ENCODE data around the gene TUSC2. TPM values are rescaled to one million over a fixed set of nuclear protein-coding genes. Genes with fewer than 3 reads are reported as not detected.

Gene TUSC2
- total and polyA plus RNA-seq, 7 donors: 23.2 to 54.7 (median 35.5) TPM

DNA sequence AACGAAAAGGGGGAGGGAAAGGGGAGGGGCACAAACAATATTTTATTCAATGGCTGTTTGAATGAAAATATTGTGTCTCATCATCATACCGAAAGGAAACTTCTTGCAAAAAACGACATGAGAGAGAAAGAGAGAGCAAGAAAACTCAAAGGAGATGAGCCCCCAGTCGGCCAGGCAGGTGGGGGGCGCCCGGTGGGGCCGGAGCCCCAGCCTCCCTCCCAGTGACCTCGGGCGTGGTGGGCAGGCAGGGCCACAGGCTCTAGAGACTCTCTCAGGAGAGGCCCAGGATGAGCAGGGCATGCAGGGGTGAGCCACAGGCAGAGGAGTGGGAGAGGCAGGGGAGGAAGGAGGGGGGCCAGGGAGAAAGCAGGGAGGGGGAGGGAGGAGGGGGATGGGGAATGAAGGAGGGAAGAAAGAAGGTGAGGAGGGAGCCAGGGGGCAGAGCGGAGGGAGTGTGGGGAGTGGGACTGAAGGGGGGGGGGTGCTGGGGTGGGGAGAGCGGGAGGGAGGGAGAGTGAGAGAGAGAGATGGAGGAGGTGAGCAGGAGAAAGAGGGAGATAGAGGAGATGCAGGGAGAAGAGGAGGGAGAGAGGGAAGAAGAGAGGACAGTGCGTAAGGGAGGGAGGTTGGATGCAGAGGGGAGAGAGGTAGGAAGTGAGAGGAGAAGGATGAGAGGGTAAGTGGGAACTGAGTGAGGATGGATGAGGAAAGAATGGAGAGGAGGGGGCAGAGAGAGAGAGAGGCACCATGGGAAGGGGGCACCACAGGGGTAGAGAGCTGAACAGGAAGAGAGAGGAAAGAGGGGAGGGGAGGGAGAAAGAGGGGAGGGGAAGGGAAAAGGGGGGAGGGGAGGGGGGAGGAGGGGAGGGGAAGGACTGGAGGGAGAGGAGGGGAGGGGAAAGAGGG, 45.4 kb upstream of the TUSC2 start:
- intact Hi-C loops (cut with DNase I): no loop called here
- Histone ChIP-seq H3K4me1 (no peaks in the 10 kb centered on the region), H3K27me3 (peaks cover 0 to 42% (median 12%) of the 10 kb centered on the region in 3 donors), H3K36me3 (no peaks in the 10 kb centered on the region), H3K4me3 (no peak overlapping the region), H3K9me3 (no peaks in the 10 kb centered on the region), H3K27ac (no peak overlapping the region)
- DNase-seq: no peak
- 61 to 64% methylated on average over 12 of the region's 12 CpGs for WGBS, 2 donors
- TF ChIP-seq, protein P1, sequence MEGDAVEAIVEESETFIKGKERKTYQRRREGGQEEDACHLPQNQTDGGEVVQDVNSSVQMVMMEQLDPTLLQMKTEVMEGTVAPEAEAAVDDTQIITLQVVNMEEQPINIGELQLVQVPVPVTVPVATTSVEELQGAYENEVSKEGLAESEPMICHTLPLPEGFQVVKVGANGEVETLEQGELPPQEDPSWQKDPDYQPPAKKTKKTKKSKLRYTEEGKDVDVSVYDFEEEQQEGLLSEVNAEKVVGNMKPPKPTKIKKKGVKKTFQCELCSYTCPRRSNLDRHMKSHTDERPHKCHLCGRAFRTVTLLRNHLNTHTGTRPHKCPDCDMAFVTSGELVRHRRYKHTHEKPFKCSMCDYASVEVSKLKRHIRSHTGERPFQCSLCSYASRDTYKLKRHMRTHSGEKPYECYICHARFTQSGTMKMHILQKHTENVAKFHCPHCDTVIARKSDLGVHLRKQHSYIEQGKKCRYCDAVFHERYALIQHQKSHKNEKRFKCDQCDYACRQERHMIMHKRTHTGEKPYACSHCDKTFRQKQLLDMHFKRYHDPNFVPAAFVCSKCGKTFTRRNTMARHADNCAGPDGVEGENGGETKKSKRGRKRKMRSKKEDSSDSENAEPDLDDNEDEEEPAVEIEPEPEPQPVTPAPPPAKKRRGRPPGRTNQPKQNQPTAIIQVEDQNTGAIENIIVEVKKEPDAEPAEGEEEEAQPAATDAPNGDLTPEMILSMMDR (IDR thresholded peaks at IDR 0.05): no peak
- TF ChIP-seq POLR2A (IDR thresholded peaks at IDR 0.05) (no peak), EP300 (IDR thresholded peaks at IDR 0.05) (no peak), POLR2AphosphoS5 (IDR thresholded peaks at IDR 0.05) (no peak)

DNA sequence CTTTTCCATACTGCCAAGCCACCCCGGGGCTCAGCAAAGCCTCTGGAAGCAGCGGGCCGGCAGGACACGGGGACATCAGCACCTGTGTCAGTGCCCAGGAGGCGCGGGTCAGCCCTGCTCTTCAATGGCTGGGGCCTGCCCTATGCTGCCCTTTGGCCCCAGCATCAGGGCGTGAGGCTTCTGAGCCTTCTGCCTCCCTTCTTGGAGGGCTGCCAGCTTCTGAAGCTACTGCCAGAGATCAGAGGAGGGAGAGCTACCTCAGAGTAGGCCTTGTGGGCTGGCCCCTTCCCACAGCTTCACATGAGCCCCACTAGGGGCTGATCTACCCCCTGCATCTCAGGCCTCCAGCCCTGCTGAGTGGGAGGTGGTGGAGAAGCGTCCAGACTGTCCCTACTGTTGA, 44.3 kb upstream of the TUSC2 start:
- intact Hi-C loops (cut with DNase I): no loop called here
- WGBS, 2 donors: 20 to 58% methylated on average over 8 of the region's 8 CpGs
- H3K4me1 ChIP-seq: no peaks in the 10 kb centered on the region
- peaks cover 0 to 42% (median 12%) of the 10 kb centered on the region in 3 donors for H3K27me3 ChIP-seq
- no peaks in the 10 kb centered on the region for H3K36me3 ChIP-seq
- DNase-seq: no peak
- no peak overlapping the region for H3K27ac ChIP-seq
- H3K4me3 ChIP-seq: no peak overlapping the region
- TF ChIP-seq POLR2AphosphoS5 (IDR thresholded peaks at IDR 0.05): no peak
- TF ChIP-seq, protein P1 (IDR thresholded peaks at IDR 0.05): no peak
- TF ChIP-seq EP300 (IDR thresholded peaks at IDR 0.05): no peak
- TF ChIP-seq POLR2A (IDR thresholded peaks at IDR 0.05): no peak
- no peaks in the 10 kb centered on the region for H3K9me3 ChIP-seq

DNA sequence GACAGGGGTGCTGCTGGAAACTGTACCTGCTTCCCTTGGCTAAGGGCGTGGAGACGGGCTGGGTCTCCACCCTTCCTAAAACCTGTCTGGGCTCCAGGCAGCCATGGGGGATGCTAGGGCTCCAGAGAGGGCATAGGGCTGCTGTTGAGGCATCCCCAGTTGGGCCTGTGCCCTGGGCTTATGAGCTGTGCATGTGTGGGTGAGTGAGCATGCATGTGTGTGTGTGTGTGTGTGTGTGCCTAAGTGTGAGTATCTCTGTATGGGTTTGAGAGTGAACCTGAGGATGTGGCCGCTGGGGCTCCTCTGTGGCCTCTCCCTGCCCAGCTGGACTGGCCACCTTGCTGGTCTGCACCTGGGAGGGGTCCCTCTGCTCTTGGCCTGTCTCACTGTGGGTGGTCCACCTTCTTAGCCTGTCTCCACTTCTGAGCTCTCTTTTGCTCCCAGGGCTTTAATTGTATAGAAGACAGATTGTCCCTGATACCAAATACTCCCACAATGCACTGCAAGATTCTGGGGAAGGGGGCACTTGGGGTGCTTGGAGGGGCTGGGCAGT, 43.2 kb upstream of the TUSC2 start:
- Histone ChIP-seq H3K27me3 (peaks cover 0 to 42% (median 12%) of the 10 kb centered on the region in 3 donors), H3K4me3 (no peak overlapping the region), H3K27ac (no peak overlapping the region), H3K4me1 (no peaks in the 10 kb centered on the region), H3K9me3 (no peaks in the 10 kb centered on the region), H3K36me3 (no peaks in the 10 kb centered on the region)
- intact Hi-C loops (cut with DNase I): no loop called here
- DNase-seq: no peak
- TF ChIP-seq, protein P1 (IDR thresholded peaks at IDR 0.05): no peak
- no peak for TF ChIP-seq EP300 (IDR thresholded peaks at IDR 0.05)
- no peak for TF ChIP-seq POLR2AphosphoS5 (IDR thresholded peaks at IDR 0.05)
- no peak for TF ChIP-seq POLR2A (IDR thresholded peaks at IDR 0.05)
- WGBS, 2 donors: 70 to 90% methylated on average over 3 of the region's 3 CpGs

DNA sequence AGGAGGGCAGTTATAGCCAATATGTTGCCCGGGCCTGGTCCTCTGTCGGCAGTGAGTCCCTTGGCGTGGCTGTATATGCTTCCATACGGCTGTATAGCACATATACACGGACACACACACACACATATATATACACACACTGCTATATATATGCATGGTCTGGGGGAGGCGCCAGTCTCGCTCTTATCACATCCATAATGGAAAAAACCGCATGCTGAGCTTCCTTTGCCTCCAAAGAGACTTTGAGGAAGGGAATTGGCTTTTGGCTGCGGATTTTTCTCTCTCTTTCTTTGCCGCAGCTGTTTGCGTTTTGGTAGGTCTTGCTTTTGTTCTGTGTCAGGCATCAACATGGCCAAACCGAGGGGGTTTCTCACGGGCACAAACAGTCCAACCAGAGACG, 42.6 kb upstream of the TUSC2 start:
- Histone ChIP-seq H3K9me3 (no peaks in the 10 kb centered on the region), H3K36me3 (no peaks in the 10 kb centered on the region), H3K27me3 (peaks cover 0 to 42% (median 12%) of the 10 kb centered on the region in 3 donors), H3K4me3 (no peak overlapping the region), H3K4me1 (peaks cover 0 to 1% (median under 1%) of the 10 kb centered on the region in 4 donors), H3K27ac (no peak overlapping the region)
- WGBS, 2 donors: 42 to 62% methylated on average over 14 of the region's 14 CpGs
- intact Hi-C loops (cut with DNase I): no loop called here
- no peak for DNase-seq
- TF ChIP-seq POLR2AphosphoS5 (IDR thresholded peaks at IDR 0.05) (no peak), EP300 (IDR thresholded peaks at IDR 0.05) (no peak), POLR2A (IDR thresholded peaks at IDR 0.05) (no peak)
- TF ChIP-seq, protein P1 (IDR thresholded peaks at IDR 0.05): no peak
